ENCODE results near the gene OR56A5.

- TF ChIP-seq CTCF (IDR thresholded peaks at IDR 0.05) (no peak), EZH2 (IDR thresholded peaks at IDR 0.05; ENCODE audit: borderline replicate concordance, insufficient read depth, low read depth, low read length, poor library complexity, severe bottlenecking) (no peak)
These were observed 43.9 kb upstream of the OR56A5 start for GRCh38 chr11:6012035-6012668.

Data from B cell (primary cell).